Mononuclear cell (primary cell): Measurements from ENCODE around the gene CEP135. TPM values are rescaled to one million over a fixed set of nuclear protein-coding genes. Genes with fewer than 3 reads are reported as not detected.

Experiments used
- H3K27me3 ChIP-seq: 2 replicates; pipeline ENCODE4 v1.6.0; 2011; ENCODE audit warnings: low read length, control low read depth; ENCODE audit not compliant: insufficient read depth
- H3K4me1 ChIP-seq: 2 replicates; pipeline ENCODE4 v1.5.1; 2011; ENCODE audit warnings: mild to moderate bottlenecking, low read length, control low read depth; ENCODE audit not compliant: insufficient read depth
- H3K4me3 ChIP-seq: 2 replicates; pipeline ENCODE4 v1.5.1; 2011; ENCODE audit warnings: mild to moderate bottlenecking, low read length, moderate library complexity
- H3K9me3 ChIP-seq: 2 replicates; pipeline ENCODE4 v1.5.1; 2011; ENCODE audit warnings: low read depth, mild to moderate bottlenecking, control low read depth, low read length
- total RNA-seq: library from RNA; depleted of rRNA; stranded (reverse); fragments of >200 nt; gene quantifications from one replicate; pipeline ENCODE4 v1.2.3, GENCODE V29; 2012

Gene CEP135
- 32.0 TPM for total RNA-seq

- Histone ChIP-seq H3K9me3 (no peaks in the 10 kb centered on the region), H3K27me3 (no peaks in the 10 kb centered on the region), H3K4me1 (peaks cover 37% of the 10 kb centered on the region), H3K4me3 (peak within 1 kb of the TSS; percentile 78)
Observed at GRCh38 chr4:55948726-55949481, at the start of gene CEP135. TSS of gene CEP135 (plus strand) at chr4:55948945. CDS start at chr4:55952131, 3,186 bp downstream.

GRCh38 chr4:55902677-55903076 is 46.1 kb upstream of the CEP135 start:
- no peak overlapping the region for H3K4me3 ChIP-seq
- H3K27me3 ChIP-seq, result no peaks in the 10 kb centered on the region
- H3K4me1 ChIP-seq, result no peaks in the 10 kb centered on the region
- no peaks in the 10 kb centered on the region for H3K9me3 ChIP-seq

GRCh38 chr4:55903577-55903976 is 45.2 kb upstream of the CEP135 start:
- H3K4me1 ChIP-seq, result no peaks in the 10 kb centered on the region
- H3K4me3 ChIP-seq, result no peak overlapping the region
- no peaks in the 10 kb centered on the region for H3K9me3 ChIP-seq
- no peaks in the 10 kb centered on the region for H3K27me3 ChIP-seq

GRCh38 chr4:55904576-55904975 is 44.2 kb upstream of the CEP135 start:
- Histone ChIP-seq H3K27me3 (no peaks in the 10 kb centered on the region), H3K4me1 (no peaks in the 10 kb centered on the region), H3K9me3 (no peaks in the 10 kb centered on the region), H3K4me3 (no peak overlapping the region)

GRCh38 chr4:55906323-55906722 is 42.4 kb upstream of the CEP135 start:
- Histone ChIP-seq H3K27me3 (no peaks in the 10 kb centered on the region), H3K4me1 (no peaks in the 10 kb centered on the region), H3K9me3 (no peaks in the 10 kb centered on the region), H3K4me3 (no peak overlapping the region)

- Histone ChIP-seq H3K4me3 (no peak overlapping the region), H3K27me3 (no peaks in the 10 kb centered on the region), H3K9me3 (no peaks in the 10 kb centered on the region), H3K4me1 (no peaks in the 10 kb centered on the region)
Observed at GRCh38 chr4:55906989-55907388, 41.8 kb upstream of the CEP135 start.

GRCh38 chr4:55907469-55907868 is 41.3 kb upstream of the CEP135 start:
- Histone ChIP-seq H3K4me3 (no peak overlapping the region), H3K27me3 (no peaks in the 10 kb centered on the region), H3K9me3 (no peaks in the 10 kb centered on the region), H3K4me1 (no peaks in the 10 kb centered on the region)

- Histone ChIP-seq H3K9me3 (no peaks in the 10 kb centered on the region), H3K4me1 (no peaks in the 10 kb centered on the region), H3K4me3 (no peak overlapping the region), H3K27me3 (no peaks in the 10 kb centered on the region)
Observed at GRCh38 chr4:55910140-55910539, 38.6 kb upstream of the CEP135 start.

GRCh38 chr4:55912249-55912648 is 36.5 kb upstream of the CEP135 start:
- Histone ChIP-seq H3K4me3 (no peak overlapping the region), H3K4me1 (no peaks in the 10 kb centered on the region)

GRCh38 chr4:55920571-55920970 is 28.2 kb upstream of the CEP135 start:
- Histone ChIP-seq H3K4me3 (no peak overlapping the region), H3K27me3 (no peaks in the 10 kb centered on the region), H3K9me3 (no peaks in the 10 kb centered on the region), H3K4me1 (no peaks in the 10 kb centered on the region)

More at GRCh38 chr4:55912249-55912648, 36.5 kb upstream of the CEP135 start:
- Histone ChIP-seq H3K9me3 (no peaks in the 10 kb centered on the region), H3K27me3 (no peaks in the 10 kb centered on the region)

GRCh38 chr4:55921093-55921492 is 27.7 kb upstream of the CEP135 start:
- no peaks in the 10 kb centered on the region for H3K9me3 ChIP-seq
- no peaks in the 10 kb centered on the region for H3K27me3 ChIP-seq
- no peak overlapping the region for H3K4me3 ChIP-seq
- H3K4me1 ChIP-seq, result no peaks in the 10 kb centered on the region

GRCh38 chr4:55925241-55925640 is 23.5 kb upstream of the CEP135 start:
- Histone ChIP-seq H3K4me3 (no peak overlapping the region), H3K4me1 (no peaks in the 10 kb centered on the region), H3K27me3 (no peaks in the 10 kb centered on the region), H3K9me3 (no peaks in the 10 kb centered on the region)

GRCh38 chr4:55926610-55927009 is 22.1 kb upstream of the CEP135 start:
- no peaks in the 10 kb centered on the region for H3K4me1 ChIP-seq
- no peaks in the 10 kb centered on the region for H3K27me3 ChIP-seq
- H3K4me3 ChIP-seq, result no peak overlapping the region
- H3K9me3 ChIP-seq, result no peaks in the 10 kb centered on the region

- Histone ChIP-seq H3K4me3 (no peak overlapping the region), H3K4me1 (no peaks in the 10 kb centered on the region), H3K27me3 (no peaks in the 10 kb centered on the region), H3K9me3 (no peaks in the 10 kb centered on the region)
Observed at GRCh38 chr4:55927803-55928437, 20.8 kb upstream of the CEP135 start.

- no peak overlapping the region for H3K4me3 ChIP-seq
- H3K4me1 ChIP-seq, result no peaks in the 10 kb centered on the region
- no peaks in the 10 kb centered on the region for H3K27me3 ChIP-seq
- H3K9me3 ChIP-seq, result no peaks in the 10 kb centered on the region
Observed at GRCh38 chr4:55928846-55929245, 19.9 kb upstream of the CEP135 start.

- Histone ChIP-seq H3K4me1 (no peaks in the 10 kb centered on the region), H3K4me3 (no peak overlapping the region)
Observed at GRCh38 chr4:55931043-55931442, 17.7 kb upstream of the CEP135 start.

More at GRCh38 chr4:55931043-55931442, 17.7 kb upstream of the CEP135 start:
- Histone ChIP-seq H3K27me3 (no peaks in the 10 kb centered on the region), H3K9me3 (no peaks in the 10 kb centered on the region)
